Measurements from ENCODE around the gene NT5M.

- TF ChIP-seq, protein P1, sequence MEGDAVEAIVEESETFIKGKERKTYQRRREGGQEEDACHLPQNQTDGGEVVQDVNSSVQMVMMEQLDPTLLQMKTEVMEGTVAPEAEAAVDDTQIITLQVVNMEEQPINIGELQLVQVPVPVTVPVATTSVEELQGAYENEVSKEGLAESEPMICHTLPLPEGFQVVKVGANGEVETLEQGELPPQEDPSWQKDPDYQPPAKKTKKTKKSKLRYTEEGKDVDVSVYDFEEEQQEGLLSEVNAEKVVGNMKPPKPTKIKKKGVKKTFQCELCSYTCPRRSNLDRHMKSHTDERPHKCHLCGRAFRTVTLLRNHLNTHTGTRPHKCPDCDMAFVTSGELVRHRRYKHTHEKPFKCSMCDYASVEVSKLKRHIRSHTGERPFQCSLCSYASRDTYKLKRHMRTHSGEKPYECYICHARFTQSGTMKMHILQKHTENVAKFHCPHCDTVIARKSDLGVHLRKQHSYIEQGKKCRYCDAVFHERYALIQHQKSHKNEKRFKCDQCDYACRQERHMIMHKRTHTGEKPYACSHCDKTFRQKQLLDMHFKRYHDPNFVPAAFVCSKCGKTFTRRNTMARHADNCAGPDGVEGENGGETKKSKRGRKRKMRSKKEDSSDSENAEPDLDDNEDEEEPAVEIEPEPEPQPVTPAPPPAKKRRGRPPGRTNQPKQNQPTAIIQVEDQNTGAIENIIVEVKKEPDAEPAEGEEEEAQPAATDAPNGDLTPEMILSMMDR (IDR thresholded peaks at IDR 0.05) = no peak
- no peak for TF ChIP-seq FOXK1 (CRISPR knock-in tag; IDR thresholded peaks at IDR 0.05)
Measured at GRCh38 chr17:17343896-17344506, 40.8 kb downstream of the NT5M start.
